RKO (cell line): Measurements from ENCODE around the gene DGKB.

ENCODE experiments used
- DNase-seq: peaks from one replicate; pipeline ENCODE4 v3.0.0-alpha.2; 2016; ENCODE audit warnings: low spot score

DGKB gene

DNA sequence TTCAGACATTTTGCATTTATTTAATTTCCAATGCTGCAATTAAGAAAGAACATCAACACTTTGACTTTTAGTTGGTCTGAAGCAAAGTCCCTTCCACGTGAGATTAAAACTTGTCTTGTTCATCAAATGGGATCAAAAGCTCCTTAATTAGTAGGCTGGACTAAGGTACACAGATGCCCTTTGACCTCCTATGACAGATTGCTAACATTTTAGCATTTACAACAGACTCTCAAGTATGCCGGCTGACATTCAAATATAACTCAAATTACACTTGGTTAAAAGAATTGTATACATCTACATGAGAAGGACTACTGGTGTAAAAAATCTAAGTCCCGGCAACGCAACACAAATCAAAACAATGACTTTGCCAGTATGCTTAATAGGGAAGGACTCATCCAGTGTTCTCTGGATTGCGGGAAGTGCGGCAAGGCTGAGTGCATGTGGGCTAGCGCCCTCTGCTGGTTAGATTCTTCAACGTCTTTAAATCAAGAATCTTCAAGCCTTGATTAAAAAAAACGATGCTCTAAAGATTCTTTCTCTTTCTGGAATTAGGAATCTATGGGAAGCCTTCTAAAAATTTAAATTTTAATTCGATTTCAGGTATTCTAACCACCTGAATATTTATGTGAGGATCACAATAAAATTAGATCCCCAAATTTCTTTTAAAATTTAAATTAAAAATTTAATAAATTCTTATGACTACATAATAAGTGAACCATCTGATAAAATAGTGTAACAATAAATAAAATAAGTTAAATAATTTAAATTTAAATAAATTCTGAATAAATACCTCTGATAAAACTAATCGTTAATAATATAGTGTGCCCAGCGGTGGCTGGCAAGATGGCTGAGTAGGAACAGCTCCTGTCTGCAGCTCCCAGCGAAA, 444.7 kb downstream of the DGKB start:
- peak; percentile 84 for DNase-seq

DNA sequence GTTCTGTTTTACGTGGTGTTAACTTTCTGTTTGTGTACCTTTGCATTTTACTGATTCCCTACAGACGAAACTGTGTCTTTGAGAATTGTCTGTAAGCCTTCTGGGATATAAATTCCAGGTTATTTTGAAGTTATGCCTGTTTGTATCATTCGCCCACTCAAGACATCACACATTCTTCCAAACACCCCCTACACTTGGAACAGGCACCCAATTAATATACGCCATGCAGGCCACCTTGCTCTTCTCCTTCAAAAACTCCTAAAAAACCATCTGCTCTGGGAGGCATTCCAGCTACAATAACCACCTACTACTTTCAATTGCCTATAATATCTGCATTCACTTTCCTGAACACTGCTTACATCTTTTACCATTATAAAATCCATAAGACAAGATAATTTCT, 453.3 kb downstream of the DGKB start:
- no peak for DNase-seq

DNA sequence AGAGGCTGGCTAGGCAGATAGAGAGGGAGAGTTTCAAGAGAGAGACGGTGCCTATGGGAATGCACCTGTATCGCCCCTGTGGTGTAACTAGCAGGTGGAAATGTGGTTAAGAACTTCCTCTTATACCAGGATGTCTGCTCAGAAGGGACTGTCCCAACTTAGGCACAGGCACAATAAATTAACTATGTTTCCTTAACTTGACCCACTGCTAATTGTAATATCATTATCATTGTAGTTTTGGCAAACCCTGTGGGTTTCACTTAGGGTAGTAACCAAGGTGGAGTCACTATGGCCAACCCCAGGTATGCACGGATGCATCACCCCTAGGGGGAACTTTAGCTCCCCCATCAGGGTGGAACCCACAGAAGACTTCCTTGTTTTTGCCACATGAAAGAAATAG, 455.7 kb downstream of the DGKB start:
- no peak for DNase-seq

GRCh38 chr7:14446219-14446618, 456.3 kb downstream of the DGKB start:
- DNase-seq, result no peak

GRCh38 chr7:14438366-14438765, 464.2 kb downstream of the DGKB start:
- DNase-seq, result no peak

DNA sequence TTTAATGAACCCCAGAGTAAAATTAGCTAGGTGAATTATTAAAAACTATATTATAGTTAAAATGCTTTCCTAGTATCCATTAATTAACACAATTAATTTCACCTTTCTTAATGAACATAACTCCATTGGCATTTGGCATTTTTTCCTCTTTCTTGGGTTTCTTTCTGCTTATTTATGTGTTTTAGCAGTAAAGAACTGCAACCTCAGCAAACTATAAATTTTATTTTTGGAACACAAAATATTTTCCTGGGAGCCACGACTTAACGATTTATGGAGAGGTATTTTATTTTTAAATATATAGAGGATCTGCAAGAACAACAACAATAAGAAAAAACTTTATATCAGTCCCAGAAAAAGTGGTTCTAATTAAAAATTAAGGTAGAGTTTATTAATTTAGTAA, 465.7 kb downstream of the DGKB start:
- DNase-seq, result no peak

GRCh38 chr7:14432924-14433323, 469.6 kb downstream of the DGKB start:
- DNase-seq, result no peak

GRCh38 chr7:14430926-14431325, 471.6 kb downstream of the DGKB start:
- no peak for DNase-seq

DNA sequence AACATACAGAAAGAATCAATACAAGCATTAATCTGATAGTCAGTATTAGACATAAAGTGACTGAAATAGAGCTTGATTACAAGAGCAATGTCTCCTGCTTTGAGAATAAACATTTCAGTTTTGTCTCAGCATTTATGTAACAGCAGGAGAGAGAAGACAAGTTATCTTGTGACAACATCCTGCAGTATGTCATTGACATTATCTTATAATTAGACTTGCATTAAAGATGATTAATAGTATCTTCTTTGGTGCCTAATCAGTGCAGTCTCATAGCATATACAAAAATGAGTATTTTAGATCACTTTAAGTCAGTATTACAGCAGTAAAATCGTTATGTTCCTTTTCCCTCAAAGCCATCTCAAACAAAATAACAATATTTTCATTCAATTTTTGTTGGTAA, 477.0 kb downstream of the DGKB start:
- DNase-seq, result no peak

GRCh38 chr7:14424675-14425074, 477.9 kb downstream of the DGKB start:
- DNase-seq, result no peak

DNA sequence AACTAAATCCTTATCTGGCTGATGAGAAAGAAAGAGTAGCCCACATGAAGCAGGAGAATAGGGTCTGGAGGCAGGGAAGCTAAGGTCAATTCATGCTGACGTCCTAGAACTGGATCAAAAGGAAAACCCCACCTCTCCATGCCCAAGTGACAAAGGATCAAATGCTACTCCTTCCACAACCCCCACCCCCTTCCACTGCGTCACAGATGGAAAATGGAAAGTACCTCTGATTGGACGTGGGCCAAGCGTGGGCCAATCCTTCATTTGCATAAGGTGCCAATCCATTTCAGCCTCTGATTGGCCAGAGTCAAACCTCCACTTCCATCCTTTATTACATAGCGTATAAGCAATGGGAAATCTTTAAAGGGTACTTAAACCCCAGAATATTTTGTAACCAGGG, 481.8 kb downstream of the DGKB start:
- DNase-seq, result no peak

- DNase-seq, result no peak
These were observed 483.0 kb downstream of the DGKB start for GRCh38 chr7:14419531-14419930.

GRCh38 chr7:14418633-14419032, 483.9 kb downstream of the DGKB start:
- DNase-seq, result no peak

- no peak for DNase-seq
These were observed 488.1 kb downstream of the DGKB start for GRCh38 chr7:14414274-14414986.

DNA sequence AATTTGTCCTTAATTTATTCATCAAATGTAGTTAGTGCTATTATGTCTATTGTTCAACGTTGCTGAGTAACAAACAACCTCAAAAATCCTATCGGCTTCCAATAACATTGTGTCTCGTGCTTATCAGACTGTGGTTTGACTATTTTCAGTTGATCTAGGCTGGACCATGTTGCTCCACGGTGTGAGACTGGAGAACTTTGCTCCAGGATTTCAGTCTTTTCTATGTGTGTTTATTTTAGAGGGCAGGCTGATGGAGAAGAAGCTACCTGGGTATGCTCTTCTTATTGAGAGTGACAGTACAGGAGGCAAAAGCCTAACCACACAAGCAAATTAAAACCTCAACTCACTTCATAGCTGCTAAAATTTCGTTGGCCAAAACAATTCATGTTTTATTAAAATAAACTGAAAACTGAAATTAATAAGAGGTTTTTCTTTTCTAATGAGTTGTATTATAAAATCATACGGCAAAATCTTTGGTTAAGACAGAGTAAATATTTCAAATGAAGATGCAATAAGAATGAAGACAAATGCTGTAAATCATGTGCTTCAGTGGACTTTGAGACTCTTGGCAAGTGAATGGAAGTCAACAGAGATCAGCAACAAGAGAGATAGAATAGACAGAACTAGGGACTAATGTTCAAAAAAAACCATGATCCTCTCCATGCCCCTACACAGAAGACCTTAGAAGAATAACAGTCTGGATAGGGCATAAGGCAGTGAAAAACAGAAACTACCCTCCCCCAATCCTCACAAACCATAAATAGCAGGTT, 495.1 kb downstream of the DGKB start:
- DNase-seq, result no peak

DNA sequence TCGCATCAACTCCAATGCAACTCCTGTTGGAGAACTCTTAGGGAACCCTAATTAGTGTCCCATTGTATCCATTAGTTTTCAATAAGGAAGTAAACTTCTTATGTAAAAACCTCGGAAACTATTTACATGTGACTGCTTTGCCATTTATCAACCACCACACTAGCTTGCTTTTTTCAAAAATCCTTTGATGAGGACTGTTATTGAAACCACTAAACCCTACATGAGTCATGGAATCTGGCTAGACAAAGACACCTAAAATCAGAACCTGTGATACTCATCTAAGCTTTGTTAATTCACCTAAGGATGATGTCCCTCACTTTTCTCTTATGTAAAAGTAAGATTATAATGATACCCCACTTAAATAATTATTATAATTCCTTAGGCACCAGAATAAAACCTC, 499.0 kb downstream of the DGKB start:
- no peak for DNase-seq

DNA sequence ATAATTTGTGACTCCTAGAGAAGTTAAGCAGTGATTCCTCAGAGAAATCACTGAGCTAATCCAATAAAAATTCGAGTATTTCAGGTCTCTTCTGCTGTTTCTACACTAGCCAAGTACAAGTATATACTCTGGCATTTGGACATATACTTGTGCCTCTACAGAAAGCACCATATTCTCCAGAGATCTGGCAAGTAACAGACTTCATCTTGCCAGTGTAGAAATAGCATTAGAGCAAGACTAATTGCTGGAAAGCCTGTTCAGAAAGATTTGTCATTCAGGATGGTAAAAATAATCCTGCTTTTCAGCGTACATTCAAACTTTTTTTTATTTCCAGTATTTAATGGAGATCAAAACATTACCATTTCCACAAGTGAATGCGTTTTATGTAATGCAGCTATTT, 502.3 kb downstream of the DGKB start:
- DNase-seq, result no peak

GRCh38 chr7:14398526-14398925, 504.0 kb downstream of the DGKB start:
- no peak for DNase-seq

- DNase-seq, result no peak
These were observed 506.7 kb downstream of the DGKB start for GRCh38 chr7:14395860-14396259.

DNA sequence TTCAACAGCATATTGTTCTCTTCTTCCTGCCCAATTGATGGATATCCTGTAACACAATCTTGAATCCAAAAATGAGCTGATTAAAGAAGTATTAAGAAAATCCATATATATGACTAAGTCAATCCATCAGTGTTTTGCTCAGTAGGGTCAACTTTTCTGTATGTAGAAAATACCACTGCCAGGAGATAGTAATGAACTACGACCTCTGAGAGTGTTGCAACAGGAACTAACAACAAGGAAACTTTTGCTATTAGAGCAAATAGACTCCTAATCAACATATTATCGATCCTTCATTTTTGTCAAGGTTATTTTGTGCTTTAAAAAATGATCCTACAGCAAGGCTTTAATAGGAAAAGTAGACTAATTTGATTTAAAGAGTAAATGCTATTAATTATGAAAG, 507.8 kb downstream of the DGKB start:
- DNase-seq, result no peak

DNA sequence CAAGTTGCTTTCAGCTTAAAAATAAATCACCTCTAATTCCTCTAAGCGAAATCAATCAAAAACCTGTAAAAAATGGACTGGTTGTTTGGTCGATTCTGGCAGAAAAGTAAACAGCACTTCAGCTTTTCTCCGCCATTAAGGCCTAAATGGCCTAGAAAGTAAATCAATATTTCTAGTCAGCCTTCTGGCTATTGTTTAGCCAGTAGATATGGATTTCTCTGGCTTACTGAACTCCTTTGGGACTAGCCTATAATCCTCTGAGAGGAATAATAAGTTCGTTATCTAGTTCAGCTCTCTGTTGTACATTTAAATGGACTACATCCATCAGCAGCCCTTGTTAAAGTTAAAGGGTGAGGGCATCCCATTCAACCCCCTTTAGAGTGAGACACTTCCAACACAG, 513.0 kb downstream of the DGKB start:
- DNase-seq, result no peak

- no peak for DNase-seq
These were observed 513.4 kb downstream of the DGKB start for GRCh38 chr7:14389181-14389591.

DNA sequence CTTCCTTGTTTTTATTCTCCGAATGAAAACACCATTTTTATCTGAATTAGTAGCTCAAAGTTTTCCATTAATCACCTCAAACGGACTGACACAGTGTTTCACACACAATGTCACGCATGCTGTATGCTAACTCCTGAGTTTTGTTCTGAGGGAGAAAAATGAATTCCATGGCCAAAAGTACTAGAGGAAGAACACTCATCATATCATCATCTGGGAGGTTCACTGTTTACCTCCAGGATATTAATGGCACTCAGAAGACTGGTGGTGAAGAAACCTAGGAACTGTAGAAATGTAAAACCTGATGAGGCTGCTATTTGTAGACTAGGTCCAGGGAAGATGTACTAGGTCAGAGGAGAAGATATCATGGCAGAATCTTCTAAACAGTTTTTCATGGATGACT, 517.5 kb downstream of the DGKB start:
- DNase-seq, result no peak
